NCI-H2081 (cell line): ENCODE results near the gene KCNMA1.
"Not testable (repeated sequence)": the region's sequence is repeated elsewhere in the genome, so short reads cannot be mapped to it uniquely, and the experiment has no call there.

Experiments
- DNase-seq, 2 experiments: peaks; one replicate each; lab custom pipeline; 2025; lab: John Stamatoyannopoulos, UW

Gene KCNMA1

DNA sequence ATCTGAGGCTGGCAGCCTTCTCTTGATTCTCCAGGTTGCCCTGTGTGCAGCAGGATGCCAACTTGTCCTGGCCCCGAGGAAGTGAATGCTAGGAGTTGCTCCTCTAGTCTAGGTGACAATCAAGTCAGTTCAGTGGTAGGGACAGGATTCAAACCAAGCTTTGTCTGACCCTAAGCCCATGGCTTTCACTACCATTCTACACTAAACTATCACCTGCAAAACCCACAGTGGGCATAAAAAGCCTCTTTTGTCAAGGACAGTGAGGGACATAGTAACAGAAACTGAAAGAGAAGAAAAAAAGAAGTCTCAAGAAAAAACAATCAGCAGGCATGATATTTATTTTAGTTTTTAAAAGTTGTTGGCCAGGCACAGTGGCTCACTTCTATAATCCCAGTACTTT is 33.5 kb downstream of the KCNMA1 start:
- DNase-seq = no peak

- peak in 1 of 2 experiments; percentile 16 for DNase-seq
These were observed 34.1 kb downstream of the KCNMA1 start for GRCh38 chr10:77603534-77603927.

DNA sequence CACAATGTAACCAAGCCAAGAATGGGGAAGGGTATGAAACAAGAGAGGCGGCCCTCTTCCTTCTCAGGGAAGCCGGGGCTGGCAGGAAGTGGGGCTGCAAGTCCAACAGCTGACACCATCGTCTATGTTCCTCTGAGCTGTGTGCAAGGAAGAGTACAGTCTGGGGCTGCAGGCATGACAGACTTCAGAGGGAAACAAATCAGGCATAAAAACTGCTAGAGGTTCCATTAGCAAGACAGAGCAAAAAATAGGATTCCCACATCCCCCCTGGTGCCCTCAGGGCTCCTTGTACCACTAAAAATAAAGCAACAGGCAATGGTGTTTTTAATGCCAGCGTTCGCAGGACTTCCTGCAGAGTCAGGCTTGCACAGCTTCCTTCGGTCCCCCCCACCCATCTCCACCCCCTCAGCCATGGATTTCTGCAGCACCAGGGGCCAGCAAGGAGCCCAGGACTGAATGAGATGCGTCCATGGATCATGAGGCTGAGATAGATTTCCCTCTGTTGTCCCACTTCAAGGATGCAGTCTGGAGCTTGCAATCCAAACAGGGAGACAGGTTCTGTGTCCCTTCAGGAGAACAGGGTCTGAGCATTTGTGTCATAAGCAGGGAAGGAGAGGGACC is 34.6 kb downstream of the KCNMA1 start:
- no peak for DNase-seq

DNA sequence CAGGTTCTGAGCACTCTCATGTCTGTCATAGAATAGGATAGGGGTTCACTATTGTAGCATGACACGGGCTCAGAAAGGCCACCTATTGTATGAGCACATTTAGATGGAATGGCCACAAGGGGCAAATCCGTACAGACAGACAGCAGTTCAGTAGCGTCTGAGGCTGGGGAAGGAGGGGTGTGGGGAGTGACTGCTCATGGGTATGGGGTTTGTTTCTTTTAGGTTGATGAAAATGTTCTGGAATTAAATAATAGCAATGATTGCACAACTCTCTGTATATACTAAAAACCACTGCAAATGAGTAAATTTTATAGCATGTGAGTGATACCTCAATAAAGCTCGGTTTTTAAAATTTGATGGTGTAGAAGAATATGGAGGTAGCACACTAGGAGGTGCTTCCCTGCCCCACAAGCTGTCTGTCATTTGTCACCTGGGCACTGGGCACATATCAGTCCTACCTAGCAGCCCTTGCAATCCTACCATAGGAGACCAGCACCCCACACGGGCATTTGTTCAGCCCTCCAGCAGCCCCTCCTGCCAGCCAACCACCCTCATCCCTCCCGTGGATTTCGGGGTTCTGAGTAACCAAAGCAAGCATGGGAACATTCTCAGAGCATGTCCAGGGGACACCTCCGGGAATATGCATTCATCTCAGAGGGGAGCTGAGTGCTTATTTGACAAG is 35.2 kb downstream of the KCNMA1 start:
- no peak for DNase-seq

- DNase-seq = no peak
These were observed 36.1 kb downstream of the KCNMA1 start for GRCh38 chr10:77601488-77601887.

GRCh38 chr10:77600640-77601039 is 37.0 kb downstream of the KCNMA1 start:
- DNase-seq = no peak

- DNase-seq = no peak
These were observed 38.0 kb downstream of the KCNMA1 start for GRCh38 chr10:77599651-77600050.

- DNase-seq = no peak
These were observed 39.0 kb downstream of the KCNMA1 start for GRCh38 chr10:77598606-77599005.

DNA sequence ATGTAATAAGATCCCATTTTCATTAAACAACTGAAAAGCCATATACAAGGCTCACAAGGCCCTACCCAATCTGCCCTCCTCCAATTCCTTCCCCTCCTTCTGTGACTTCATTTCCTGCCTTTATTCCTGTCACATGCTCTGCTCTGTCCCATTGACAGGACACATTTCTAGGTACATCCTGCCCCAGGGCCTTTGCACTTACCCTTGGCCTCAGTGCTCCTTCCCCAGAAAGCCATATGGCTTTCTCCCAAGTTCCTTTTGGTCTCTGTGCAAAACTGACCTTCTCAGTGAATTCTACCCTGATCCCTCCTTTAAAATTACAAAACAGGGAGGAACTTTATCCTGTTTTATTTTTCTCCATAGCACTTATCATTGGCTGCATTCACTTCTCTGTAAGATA is 40.0 kb downstream of the KCNMA1 start:
- DNase-seq = no peak

DNA sequence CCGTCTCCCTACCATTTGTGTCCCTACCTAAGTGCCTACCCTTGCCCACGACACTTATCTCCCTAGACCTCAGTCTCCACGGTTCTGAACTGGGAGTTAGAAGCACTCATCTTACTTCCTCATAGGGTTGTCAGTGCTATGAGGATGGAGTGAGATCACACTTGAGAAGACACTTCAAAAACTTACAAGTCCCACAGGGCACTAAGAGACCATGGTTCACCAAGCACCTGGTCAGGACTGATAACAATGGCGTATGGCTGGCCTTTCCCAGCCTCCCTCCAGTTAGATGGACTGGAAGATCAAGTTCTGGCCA is 43.2 kb downstream of the KCNMA1 start:
- DNase-seq = no peak

DNA sequence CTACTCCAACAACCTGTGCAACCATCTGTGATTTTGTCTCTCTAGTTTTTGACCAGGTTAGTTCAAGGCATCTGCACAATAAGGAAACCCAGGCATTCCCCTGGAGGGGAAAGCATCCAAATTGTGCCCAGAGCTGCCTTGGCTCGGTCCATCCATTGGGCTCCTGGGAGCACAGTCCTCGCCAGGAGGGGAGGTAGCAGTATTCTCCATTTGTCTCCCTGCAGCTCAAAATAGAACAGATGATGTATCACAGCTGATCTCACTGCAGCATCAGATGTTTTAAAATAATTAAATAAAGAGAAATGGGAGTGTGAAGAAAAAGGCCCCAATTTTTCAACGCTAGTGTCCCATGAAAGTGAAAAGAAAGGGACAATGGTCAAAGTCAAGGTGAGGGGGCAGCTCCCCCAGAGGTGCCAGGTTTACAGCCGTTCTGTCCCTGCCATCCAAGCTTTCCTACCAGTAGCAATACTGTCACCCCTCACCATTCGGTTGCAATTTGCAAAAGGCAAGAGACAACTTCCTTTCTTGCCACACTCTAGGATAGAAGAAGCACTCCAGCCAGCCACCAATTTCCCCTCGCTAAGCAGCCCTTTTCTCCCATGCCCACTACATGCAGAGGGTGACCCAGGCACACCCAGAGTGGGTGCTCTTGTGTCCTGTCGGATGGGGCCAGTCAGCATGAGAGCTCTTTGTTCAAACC is 43.7 kb downstream of the KCNMA1 start:
- DNase-seq = no peak

DNA sequence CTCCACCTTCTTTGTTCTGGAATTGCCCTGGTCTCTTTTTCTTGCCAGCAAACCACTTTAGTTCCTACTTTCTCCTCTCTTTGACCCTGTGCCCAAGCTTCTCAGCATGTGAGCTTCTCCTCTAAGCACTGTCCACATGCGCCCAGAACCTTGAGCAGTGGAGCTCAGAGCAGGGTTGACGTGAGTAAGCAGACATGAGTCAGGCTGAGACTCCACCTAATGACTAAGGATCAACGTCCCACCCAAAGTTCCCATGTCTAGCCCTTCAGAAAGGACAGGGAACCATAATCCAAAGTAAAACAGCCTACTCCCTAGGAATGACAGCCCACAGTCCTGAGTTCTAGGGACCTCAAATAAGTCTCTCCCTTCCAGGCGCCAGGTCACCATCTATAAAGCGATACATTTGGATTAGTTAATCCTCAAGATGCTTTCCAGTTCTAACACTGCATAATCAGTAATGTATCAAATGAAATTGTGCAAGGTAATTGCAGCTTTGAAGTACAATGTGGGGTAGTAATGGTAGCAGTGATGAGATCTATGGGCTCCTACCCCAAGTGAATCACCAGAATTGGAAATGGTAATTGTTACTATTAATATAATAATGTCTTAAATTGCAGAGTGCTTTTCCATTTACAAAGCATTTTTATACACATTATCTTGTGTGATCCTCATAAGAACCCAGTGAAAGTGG is 44.5 kb downstream of the KCNMA1 start:
- DNase-seq = no peak

DNA sequence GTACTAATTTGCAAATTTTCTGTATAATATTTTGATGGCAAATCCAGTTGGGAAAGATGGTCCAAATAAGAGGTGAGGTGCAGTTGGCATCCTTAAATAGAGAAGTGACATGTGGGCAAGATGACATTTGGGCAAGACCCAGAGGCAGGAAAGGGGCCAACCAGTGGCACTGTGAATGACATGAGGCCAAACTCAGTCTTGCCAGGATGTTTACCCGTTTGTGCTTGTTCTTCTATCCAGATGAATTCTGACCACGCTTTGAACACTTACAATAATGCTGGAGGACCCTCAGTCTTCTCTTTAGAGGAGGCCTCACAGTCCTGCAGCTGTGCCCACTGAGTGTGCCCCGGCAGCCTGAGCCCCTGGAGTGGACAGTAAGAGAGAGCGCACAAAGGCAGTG is 45.1 kb downstream of the KCNMA1 start:
- DNase-seq = no peak

DNA sequence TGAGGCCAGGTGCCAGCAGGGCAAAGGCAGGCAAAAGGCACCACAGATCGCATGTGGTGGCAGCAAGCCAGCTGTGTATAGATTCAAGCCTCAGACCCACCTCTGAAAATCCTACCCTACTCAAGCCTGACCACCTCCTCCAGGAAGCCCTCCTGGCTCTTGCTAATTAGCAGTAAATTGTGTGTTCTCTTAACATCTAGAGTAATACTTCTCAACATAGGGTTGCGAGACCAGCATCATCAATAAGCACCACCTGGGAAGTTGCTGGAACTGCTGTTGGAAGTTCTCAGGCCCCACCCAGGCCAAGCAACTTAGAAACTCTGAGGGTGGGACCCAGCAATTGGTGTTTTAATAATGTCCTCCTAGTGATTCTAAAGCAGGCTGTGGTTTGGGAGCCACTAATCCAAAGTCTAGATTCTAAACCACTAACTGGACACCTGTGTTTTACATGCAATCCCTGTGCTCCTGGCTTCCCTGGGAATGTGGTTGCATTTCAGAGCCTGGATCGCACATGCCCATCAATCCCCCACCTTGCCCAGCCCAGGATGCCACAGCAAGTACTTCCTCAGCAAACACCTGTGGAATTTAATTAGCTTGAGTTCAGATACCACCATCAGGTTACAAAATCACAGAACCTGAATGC is 46.2 kb downstream of the KCNMA1 start:
- DNase-seq = no peak

- no peak for DNase-seq
These were observed 47.0 kb downstream of the KCNMA1 start for GRCh38 chr10:77590344-77591237.

DNA sequence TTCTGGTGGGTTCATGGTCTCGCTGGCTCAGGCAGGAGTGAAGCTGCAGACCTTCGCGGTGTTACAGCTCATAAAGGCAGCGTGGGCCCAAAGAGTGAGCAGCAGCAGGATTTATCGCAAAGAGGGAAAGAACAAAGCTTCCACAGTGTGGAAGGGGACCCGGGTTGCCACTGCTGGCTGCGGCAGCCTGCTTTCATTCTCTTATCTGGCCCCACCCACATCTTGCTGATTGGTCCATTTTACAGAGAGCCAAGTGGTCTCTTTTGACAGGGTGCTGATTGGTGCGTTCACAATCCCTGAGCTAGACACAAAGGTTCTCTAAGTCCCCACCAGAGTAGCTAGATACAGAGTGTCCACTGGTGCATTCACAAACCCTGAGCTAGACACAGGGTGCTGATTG is 47.9 kb downstream of the KCNMA1 start:
- not testable (repeated sequence) for DNase-seq

- DNase-seq = no peak
These were observed 48.7 kb downstream of the KCNMA1 start for GRCh38 chr10:77588886-77589285.

GRCh38 chr10:77587416-77587790 is 50.2 kb downstream of the KCNMA1 start:
- no peak for DNase-seq

DNA sequence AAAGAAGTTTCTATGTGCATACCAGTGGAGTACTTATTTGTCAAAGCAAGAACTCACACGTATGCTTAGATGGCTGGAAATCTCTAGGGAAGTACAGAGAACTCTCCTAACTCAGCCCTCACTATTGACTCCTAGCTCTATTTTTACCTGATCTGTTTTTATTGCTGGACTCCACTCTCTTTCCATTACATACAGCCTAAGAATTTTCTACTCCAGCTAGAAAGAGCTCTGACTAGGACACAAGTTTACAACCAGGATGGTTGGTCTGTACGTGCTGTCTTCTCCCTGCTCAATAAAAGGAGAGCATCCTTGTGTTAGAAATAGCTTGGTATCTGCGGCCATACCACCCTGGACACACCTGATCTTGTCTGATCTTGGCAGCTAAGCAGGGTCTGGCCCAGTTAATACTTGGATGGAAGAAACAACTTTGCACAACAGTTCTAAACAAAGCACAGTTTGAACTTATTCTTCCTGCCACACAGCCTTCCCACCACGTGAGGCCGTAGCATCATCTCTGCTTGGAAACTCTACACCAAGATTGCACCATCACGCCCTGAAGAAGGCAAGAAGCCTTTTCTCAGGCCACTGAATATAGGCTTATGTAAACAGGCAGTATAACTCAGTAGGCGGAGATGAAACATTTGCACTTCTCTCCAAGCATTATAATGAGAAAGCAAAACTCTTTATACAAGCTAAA is 50.7 kb downstream of the KCNMA1 start:
- DNase-seq = no peak

GRCh38 chr10:77584938-77585337 is 52.7 kb downstream of the KCNMA1 start:
- no peak for DNase-seq

- no peak for DNase-seq
These were observed 54.1 kb downstream of the KCNMA1 start for GRCh38 chr10:77583527-77583926.
